Uterus (tissue), 4 donors: ENCODE measurements around the gene TFB1M. TPM values are rescaled to one million over a fixed set of nuclear protein-coding genes. Genes with fewer than 3 reads are reported as not detected.

ENCODE experiments used
- DNase-seq, 2 donors: peaks; one replicate each; pipeline ENCODE4 v3.0.0-alpha.2; 2019 to 2020
- H3K27ac ChIP-seq, 2 donors: fragments of 200-600 bp; sonication (generic); 1 replicate in 1 of 2; 2 replicates in 1 of 2; pipeline ENCODE4 v1.5.1; 2016 to 2018
- H3K27me3 ChIP-seq, 2 donors: fragments of 200-600 bp; sonication (generic); one replicate each; pipeline ENCODE4 v1.5.1; 2018 to 2019; ENCODE audit warnings: control low read depth in 1 of 2
- H3K36me3 ChIP-seq, 2 donors: fragments of 200-600 bp; sonication (generic); one replicate each; pipeline ENCODE4 v1.5.1; 2019; ENCODE audit warnings: control low read depth in 1 of 2
- H3K4me1 ChIP-seq, 2 donors: fragments of 200-600 bp; sonication (generic); one replicate each; pipeline ENCODE4 v1.5.1; 2018 to 2019; ENCODE audit warnings: control low read depth in 1 of 2
- H3K4me3 ChIP-seq, 2 donors: fragments of 200-600 bp; sonication (generic); 1 replicate in 1 of 2; 2 replicates in 1 of 2; pipeline ENCODE4 v1.5.1; 2018 to 2019; ENCODE audit warnings: mild to moderate bottlenecking in 1 of 2
- H3K9me3 ChIP-seq, 2 donors: fragments of 200-600 bp; sonication (generic); one replicate each; pipeline ENCODE4 v1.5.1; 2019; ENCODE audit warnings: control low read depth in 1 of 2
- CTCF ChIP-seq, 4 experiments: fragments of 200-600 bp in 2 of 4; fragments of 450-650 bp in 2 of 4; sonication (generic) in 2 of 4; IDR thresholded peaks; one replicate each; pipeline ENCODE4 v1.5.1; 2016 to 2019; ENCODE audit warnings: antibody characterized with exemption in 4 of 4, mild to moderate bottlenecking in 2 of 4, moderate library complexity in 1 of 4
- POLR2A ChIP-seq, 2 donors: fragments of 450-650 bp; IDR thresholded peaks; one replicate each; pipeline ENCODE4 v1.6.1; 2016; ENCODE audit warnings: antibody characterized with exemption in 2 of 2, mild to moderate bottlenecking in 1 of 2, moderate library complexity in 1 of 2
- intact Hi-C: fragments of 100-400 bp; cut with DNase I; formaldehyde crosslinking; loops from one replicate; pipeline ENCODE4 v1.15.1; 2023; ENCODE audit warnings: low total_unique reads
- total RNA-seq, 4 donors: library from RNA; depleted of rRNA in 3 of 4; stranded (reverse); fragments of >200 nt in 3 of 4; gene quantifications; one replicate each; pipeline versions ENCODE4 v1.1.0 to v1.2.4, GENCODE V29; 2014 to 2023
- donor health status: DM: yes; HTN: yes; CAD: no.

Gene TFB1M
- total RNA-seq, 4 donors from 2014 or later = 0.59 to 46.1 (median 20.9) TPM

GRCh38 chr6:155241966-155242365, 72.3 kb downstream of the TFB1M start:
- DNase-seq = no peak
- H3K27ac ChIP-seq = no peak overlapping the region
- intact Hi-C loops = loop anchor here (10.0 kb wide), 1 partner anchor 67 kb away; no protein-coding TSS in a partner anchor
- no peaks in the 10 kb centered on the region for H3K9me3 ChIP-seq
- no peaks in the 10 kb centered on the region for H3K36me3 ChIP-seq
- no peaks in the 10 kb centered on the region for H3K27me3 ChIP-seq
- no peaks in the 10 kb centered on the region for H3K4me1 ChIP-seq
- TF ChIP-seq POLR2A (IDR thresholded peaks at IDR 0.05) (no peak), CTCF (IDR thresholded peaks at IDR 0.05) (no peak)
- H3K4me3 ChIP-seq = no peak overlapping the region

GRCh38 chr6:155240905-155241600, 73.2 kb downstream of the TFB1M start:
- intact Hi-C loops = loop anchor here (10.0 kb wide), 1 partner anchor 66 kb away; no protein-coding TSS in a partner anchor
- Histone ChIP-seq H3K4me1 (no peaks in the 10 kb centered on the region), H3K36me3 (no peaks in the 10 kb centered on the region), H3K27me3 (no peaks in the 10 kb centered on the region), H3K27ac (no peak overlapping the region), H3K9me3 (no peaks in the 10 kb centered on the region), H3K4me3 (no peak overlapping the region)
- no peak for DNase-seq
- TF ChIP-seq POLR2A (IDR thresholded peaks at IDR 0.05) = no peak
- no peak for TF ChIP-seq CTCF (IDR thresholded peaks at IDR 0.05)

- no peaks in the 10 kb centered on the region for H3K9me3 ChIP-seq
- H3K36me3 ChIP-seq = no peaks in the 10 kb centered on the region
- no peaks in the 10 kb centered on the region for H3K27me3 ChIP-seq
- no peak for TF ChIP-seq CTCF (IDR thresholded peaks at IDR 0.05)
- TF ChIP-seq POLR2A (IDR thresholded peaks at IDR 0.05) = no peak
- H3K27ac ChIP-seq = no peak overlapping the region
- DNase-seq = no peak
- intact Hi-C loops = no loop called here
- H3K4me3 ChIP-seq = no peak overlapping the region
- H3K4me1 ChIP-seq = no peaks in the 10 kb centered on the region
Measured at GRCh38 chr6:155237613-155238012, 76.7 kb downstream of the TFB1M start.

GRCh38 chr6:155235087-155235486, 79.2 kb downstream of the TFB1M start:
- Histone ChIP-seq H3K9me3 (no peaks in the 10 kb centered on the region), H3K36me3 (no peaks in the 10 kb centered on the region), H3K27ac (no peak overlapping the region), H3K27me3 (no peaks in the 10 kb centered on the region), H3K4me1 (no peaks in the 10 kb centered on the region), H3K4me3 (no peak overlapping the region)
- TF ChIP-seq CTCF (IDR thresholded peaks at IDR 0.05) (no peak), POLR2A (IDR thresholded peaks at IDR 0.05) (no peak)
- intact Hi-C loops = no loop called here
- no peak for DNase-seq

- H3K27me3 ChIP-seq = no peaks in the 10 kb centered on the region
- TF ChIP-seq CTCF (IDR thresholded peaks at IDR 0.05) (no peak), POLR2A (IDR thresholded peaks at IDR 0.05) (no peak)
- H3K4me1 ChIP-seq = no peaks in the 10 kb centered on the region
- intact Hi-C loops = no loop called here
- H3K27ac ChIP-seq = no peak overlapping the region
- no peaks in the 10 kb centered on the region for H3K36me3 ChIP-seq
- no peak for DNase-seq
- H3K9me3 ChIP-seq = no peaks in the 10 kb centered on the region
- H3K4me3 ChIP-seq = no peak overlapping the region
Measured at GRCh38 chr6:155234687-155235086, 79.6 kb downstream of the TFB1M start.
